ENCODE data around the gene GRID1. TPM values are rescaled to one million over a fixed set of nuclear protein-coding genes. Genes with fewer than 3 reads are reported as not detected.
A peak's percentile ranks its signal among the peaks of the same experiment; 100 is the strongest.

GRID1 gene
- polyA plus RNA-seq, 1 of the 3 experiments (the other 2 are of a cell fraction): 0.13 TPM

- no peaks in the 10 kb centered on the region; a peak in 1 of 4 replicates for H3K4me1 ChIP-seq (ENCODE audit: control insufficient read depth in 1 of 2, insufficient read depth in 2 of 2, low read depth in 1 of 2, low read length in 1 of 2)
- H3K4me2 ChIP-seq: no peak overlapping the region
- 13% methylated on average over 5 of the region's 6 CpGs for WGBS (ENCODE audit: low lambda C conversion rate)
- no peaks in the 10 kb centered on the region for H4K20me1 ChIP-seq (ENCODE audit: insufficient read depth)
- H3K9me3 ChIP-seq: no peaks in the 10 kb centered on the region
- peak; percentile 17 for DNase-seq
- H3K9ac ChIP-seq: no peak overlapping the region
- H3K36me3 ChIP-seq (replicated peaks in 1 of 2; ENCODE audit: control insufficient read depth in 1 of 2, insufficient read depth in 2 of 2, low read length in 1 of 2): no peaks in the 10 kb centered on the region
- no peak overlapping the region for H3K27ac ChIP-seq (ENCODE audit: low read depth in 2 of 2, low read length in 1 of 2)
- no peaks in the 10 kb centered on the region for H3K9me2 ChIP-seq
- ChIA-PET POLR2A (no interaction called here), CTCF (interaction anchor here (1.1 to 2.5 kb wide), 4 partner anchors 10 to 355 kb away, joined by 3 to 11 read pairs (median 6); no protein-coding TSS in a partner anchor)
- TF ChIP-seq EZH2phosphoT487 (IDR thresholded peaks at IDR 0.05; ENCODE audit: borderline replicate concordance, low read depth) (no peak), NRF1 (IDR thresholded peaks at IDR 0.05; ENCODE audit: low read depth, low read length) (no peak), EP300 (IDR thresholded peaks at IDR 0.05; ENCODE audit: borderline replicate concordance in 1 of 2, low read depth in 1 of 2, low read length in 1 of 2) (no peak), ZBTB33 (IDR thresholded peaks at IDR 0.05; ENCODE audit: borderline replicate concordance, low read depth) (no peak), TEAD4 (IDR thresholded peaks at IDR 0.05; ENCODE audit: borderline replicate concordance, insufficient read depth) (no peak), FOXJ3 (CRISPR knock-in tag; IDR thresholded peaks at IDR 0.05) (no peak), IRF3 (IDR thresholded peaks at IDR 0.05; ENCODE audit: low read depth, low read length) (no peak), FOXM1 (IDR thresholded peaks at IDR 0.05; ENCODE audit: low read depth) (no peak), CTCF (IDR thresholded peaks at IDR 0.05) (no peak), ELF1 (IDR thresholded peaks at IDR 0.05) (no peak), GABPA (IDR thresholded peaks at IDR 0.05; ENCODE audit: low read depth) (no peak), RCOR1 (IDR thresholded peaks at IDR 0.05; ENCODE audit: low read length) (no peak), POLR2AphosphoS5 (IDR thresholded peaks at IDR 0.05; ENCODE audit: low read depth, low read length) (no peak), MAX (IDR thresholded peaks at IDR 0.05; ENCODE audit: low read depth) (no peak), REST (IDR thresholded peaks at IDR 0.05; ENCODE audit: low read depth, low read length) (no peak), GATA2 (CRISPR knock-in tag; IDR thresholded peaks at IDR 0.05) (no peak), USF2 (IDR thresholded peaks at IDR 0.05; ENCODE audit: borderline replicate concordance, low read depth, low read length) (no peak), MEF2A (IDR thresholded peaks at IDR 0.05; ENCODE audit: borderline replicate concordance, low read depth) (no peak), PBX3 (IDR thresholded peaks at IDR 0.05) (no peak)
- H3K27me3 ChIP-seq (ENCODE audit: insufficient read depth): no peaks in the 10 kb centered on the region
- no peak overlapping the region for H3K4me3 ChIP-seq (ENCODE audit: low read depth in 2 of 2, low read length in 1 of 2)
- H2AFZ ChIP-seq (ENCODE audit: low read depth): no peak overlapping the region
- no peaks in the 10 kb centered on the region for H3F3A ChIP-seq (replicated peaks; ENCODE audit: insufficient read depth)
- no peaks in the 10 kb centered on the region for H3K79me2 ChIP-seq (ENCODE audit: insufficient read depth)
Observed at GRCh38 chr10:85993840-85994507, 372.6 kb downstream of the GRID1 start.
